GM12875 (cell line): ENCODE results near the gene C1QTNF2.

Source experiments
- H3K4me3 ChIP-seq: one replicate; pipeline ENCODE4 v1.5.1; 2011; ENCODE audit warnings: low read depth, low read length, control low read depth
- TF ChIP-seq, protein P1 (sequence below): IDR thresholded peaks from 2 replicates; pipeline ENCODE4 v1.5.1; 2011; ENCODE audit warnings: low read depth, mild to moderate bottlenecking, control low read depth, inconsistent platforms, low read length, moderate library complexity, borderline replicate concordance; ENCODE audit not compliant: insufficient read depth

The C1QTNF2 gene

DNA sequence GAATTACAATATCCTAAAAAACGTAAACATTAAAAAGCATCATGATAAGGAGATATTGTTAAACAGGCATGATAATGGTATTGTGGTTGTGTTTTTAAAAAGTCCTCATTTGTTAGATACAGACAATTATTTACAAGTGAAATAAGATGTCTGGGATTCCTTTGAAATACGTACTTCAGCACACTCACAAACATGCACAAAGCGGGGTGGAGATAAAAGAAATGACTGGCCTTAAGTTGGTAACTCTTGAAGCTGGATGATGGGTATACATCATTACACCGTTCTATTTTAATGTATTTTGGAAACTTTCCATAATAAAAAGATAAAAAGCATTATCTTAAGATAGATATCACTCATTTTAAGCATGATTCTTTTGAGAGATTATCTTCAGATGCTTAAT lies 28.4 kb upstream of the C1QTNF2 start:
- peak overlapping the region; percentile 87 for H3K4me3 ChIP-seq
- TF ChIP-seq, protein P1, sequence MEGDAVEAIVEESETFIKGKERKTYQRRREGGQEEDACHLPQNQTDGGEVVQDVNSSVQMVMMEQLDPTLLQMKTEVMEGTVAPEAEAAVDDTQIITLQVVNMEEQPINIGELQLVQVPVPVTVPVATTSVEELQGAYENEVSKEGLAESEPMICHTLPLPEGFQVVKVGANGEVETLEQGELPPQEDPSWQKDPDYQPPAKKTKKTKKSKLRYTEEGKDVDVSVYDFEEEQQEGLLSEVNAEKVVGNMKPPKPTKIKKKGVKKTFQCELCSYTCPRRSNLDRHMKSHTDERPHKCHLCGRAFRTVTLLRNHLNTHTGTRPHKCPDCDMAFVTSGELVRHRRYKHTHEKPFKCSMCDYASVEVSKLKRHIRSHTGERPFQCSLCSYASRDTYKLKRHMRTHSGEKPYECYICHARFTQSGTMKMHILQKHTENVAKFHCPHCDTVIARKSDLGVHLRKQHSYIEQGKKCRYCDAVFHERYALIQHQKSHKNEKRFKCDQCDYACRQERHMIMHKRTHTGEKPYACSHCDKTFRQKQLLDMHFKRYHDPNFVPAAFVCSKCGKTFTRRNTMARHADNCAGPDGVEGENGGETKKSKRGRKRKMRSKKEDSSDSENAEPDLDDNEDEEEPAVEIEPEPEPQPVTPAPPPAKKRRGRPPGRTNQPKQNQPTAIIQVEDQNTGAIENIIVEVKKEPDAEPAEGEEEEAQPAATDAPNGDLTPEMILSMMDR, result no peak

DNA sequence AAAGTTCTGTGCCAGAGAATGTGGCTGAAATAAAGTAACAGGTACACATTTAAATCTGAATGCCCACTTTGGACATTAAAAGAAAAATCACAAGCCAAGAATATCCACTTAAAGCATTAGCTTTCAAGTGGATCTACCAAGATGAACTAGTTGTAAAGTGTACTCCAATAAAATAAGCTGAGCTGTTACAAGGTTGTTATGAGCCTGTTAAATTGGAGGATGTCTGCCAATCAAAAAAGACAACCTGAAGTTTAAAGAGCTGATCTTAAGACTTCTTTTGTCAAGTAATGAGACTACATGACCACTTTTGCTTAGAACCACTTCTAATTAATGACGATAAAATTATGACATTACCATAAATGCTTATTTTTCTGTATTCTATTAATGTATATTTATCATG lies 27.1 kb upstream of the C1QTNF2 start:
- TF ChIP-seq, protein P1, result no peak

DNA sequence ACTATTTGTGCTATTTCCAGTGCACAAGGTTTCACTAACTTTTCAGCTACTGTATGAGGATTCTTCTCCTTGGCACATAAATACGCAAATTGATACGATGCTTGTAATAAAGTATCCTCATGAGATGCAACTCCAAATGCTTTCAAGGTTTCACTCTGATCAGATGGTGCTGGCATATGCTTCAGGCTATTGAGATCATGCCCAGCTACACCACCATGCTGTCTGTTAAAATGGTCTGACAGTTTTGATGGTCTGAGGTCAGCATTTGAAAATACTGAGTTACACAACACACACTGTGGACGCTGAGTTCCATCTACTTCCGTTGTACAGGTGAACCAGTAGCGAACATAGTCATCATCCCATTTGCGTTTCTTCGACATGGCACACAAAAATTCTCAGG lies 24.7 kb upstream of the C1QTNF2 start:
- H3K4me3 ChIP-seq, result no peak overlapping the region
- TF ChIP-seq, protein P1, result no peak

More for the DNA sequence above, 27.1 kb upstream of the C1QTNF2 start:
- H3K4me3 ChIP-seq, result no peak overlapping the region

DNA sequence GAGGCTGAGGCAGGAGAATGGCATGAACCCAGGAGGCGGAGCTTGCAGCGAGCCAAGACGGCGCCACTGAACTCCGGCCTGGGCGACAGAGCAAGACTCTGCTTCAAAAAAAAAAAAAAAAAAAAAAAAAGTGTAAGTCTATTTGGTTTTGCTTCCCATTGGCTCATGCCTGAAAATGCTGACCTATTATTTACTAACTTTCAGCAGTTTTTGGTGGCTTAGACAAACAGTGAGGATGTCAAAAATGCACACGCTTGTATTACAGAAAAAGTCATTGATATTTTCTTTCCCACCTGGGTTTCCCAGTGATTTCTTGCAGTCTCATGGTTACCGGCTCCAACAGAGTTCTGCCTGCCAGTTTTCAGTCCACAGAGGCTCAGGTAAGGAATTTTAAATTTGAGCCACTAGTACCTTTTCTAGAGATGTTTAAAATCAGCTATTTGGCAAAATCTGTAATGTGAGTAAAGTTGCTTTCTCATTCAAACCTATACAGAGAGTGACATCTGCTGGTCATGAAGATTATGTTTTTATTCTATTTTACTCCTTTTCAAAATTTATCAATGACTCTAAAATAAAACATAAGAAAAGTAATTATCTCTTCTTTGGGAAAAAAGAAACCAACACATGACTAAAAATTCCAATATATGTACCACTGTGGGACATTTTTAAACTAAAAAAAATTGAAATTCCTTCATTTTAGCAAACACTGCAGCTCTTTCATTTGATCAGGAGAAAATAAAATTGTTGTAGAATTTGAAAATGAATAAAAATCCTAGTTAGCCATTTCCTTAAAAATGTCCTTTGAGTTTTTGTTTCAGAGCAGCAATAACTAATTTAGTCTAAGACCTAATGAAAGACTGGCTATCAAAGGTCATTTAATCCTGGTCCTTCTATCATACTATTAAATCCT lies 20.6 kb upstream of the C1QTNF2 start:
- no peak overlapping the region for H3K4me3 ChIP-seq
- TF ChIP-seq, protein P1, result peak; percentile 5; the same call in 1 of the 2 replicates

DNA sequence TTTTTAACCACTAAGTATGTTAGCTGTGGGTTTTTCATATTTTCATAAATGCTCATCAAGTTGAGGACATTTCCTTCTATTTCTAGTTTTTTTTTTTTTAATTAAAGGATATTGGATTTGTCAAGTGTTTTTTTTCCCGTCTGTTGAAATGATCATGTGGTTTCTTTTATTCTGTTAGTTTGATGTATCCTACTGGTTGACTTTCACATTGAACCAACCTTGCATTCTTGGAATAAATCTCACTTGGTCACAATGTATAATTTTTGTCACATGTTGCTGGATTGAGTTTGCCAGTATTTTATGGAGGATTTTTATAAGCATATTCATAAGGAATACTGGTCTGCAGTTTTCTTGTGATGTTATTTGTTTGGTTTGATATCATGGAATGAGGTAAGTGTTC lies 17.0 kb upstream of the C1QTNF2 start:
- TF ChIP-seq, protein P1, result no peak
- H3K4me3 ChIP-seq, result no peak overlapping the region

DNA sequence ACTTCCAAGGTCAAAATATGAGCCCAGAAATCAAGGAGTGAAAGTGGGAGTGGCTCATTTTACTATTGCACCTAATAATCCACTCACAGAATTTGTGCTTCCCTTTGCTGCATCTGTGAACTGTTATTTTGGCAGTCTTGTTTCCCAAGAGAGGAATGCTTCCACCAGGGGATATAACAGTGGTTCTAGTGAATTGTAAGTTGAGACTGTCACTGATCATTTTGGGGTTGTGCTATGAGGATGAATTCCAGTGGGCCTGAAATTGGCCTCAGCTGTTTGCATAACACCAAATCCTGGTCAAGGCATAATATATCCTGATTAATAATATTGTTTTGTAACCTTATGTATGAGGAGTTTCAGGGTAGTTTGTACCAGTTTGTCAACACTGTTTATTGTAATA lies 15.1 kb upstream of the C1QTNF2 start:
- no peak overlapping the region for H3K4me3 ChIP-seq
- TF ChIP-seq, protein P1, result no peak

DNA sequence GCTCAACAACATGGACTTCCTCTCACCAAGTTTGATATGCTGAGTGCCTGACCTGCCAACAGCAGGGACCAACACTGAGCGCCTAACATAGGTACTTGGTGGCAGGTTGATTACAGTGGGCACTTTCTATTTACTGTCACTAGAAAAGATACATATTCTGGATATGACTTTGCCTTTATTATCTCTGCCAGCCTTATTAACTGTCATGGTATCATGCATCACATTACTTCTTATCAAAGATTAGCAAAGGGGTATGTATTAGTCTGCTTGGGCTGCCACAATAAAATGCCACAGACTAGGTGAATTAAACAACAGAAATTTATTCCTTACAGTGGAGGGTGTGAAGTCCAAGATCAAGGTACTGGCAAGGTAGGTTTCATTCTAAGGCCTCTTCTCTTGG lies 14.3 kb upstream of the C1QTNF2 start:
- no peak overlapping the region for H3K4me3 ChIP-seq
- TF ChIP-seq, protein P1, result no peak
